Mesothelial cell of epicardium (in vitro differentiated cells): ENCODE measurements around the gene BSG. TPM values are rescaled to one million over a fixed set of nuclear protein-coding genes. Genes with fewer than 3 reads are reported as not detected.
"Not testable (repeated sequence)": the region's sequence is repeated elsewhere in the genome, so short reads cannot be mapped to it uniquely, and the experiment has no call there.

ENCODE experiments used
- DNase-seq, 2 experiments: peaks; one replicate each; pipeline ENCODE4 v3.0.0; 2021; ENCODE audit warnings: low spot score in 2 of 2; ENCODE audit not compliant: unreplicated experiment in 2 of 2
- H3K27ac Mint-ChIP-seq: 2 replicates; pipeline ENCODE4 v1.8.0; 2021; ENCODE audit warnings: mixed read lengths
- H3K27me3 Mint-ChIP-seq: 2 replicates; pipeline ENCODE4 v1.8.0; 2021; ENCODE audit warnings: low read depth, mixed read lengths
- H3K36me3 Mint-ChIP-seq: 2 replicates; pipeline ENCODE4 v1.8.0; 2021; ENCODE audit warnings: mixed read lengths
- H3K4me1 Mint-ChIP-seq: 2 replicates; pipeline ENCODE4 v1.8.0; 2021; ENCODE audit warnings: mixed read lengths
- H3K4me3 Mint-ChIP-seq: 2 replicates; pipeline ENCODE4 v1.8.0; 2021; ENCODE audit warnings: mild to moderate bottlenecking, moderate library complexity, mixed read lengths
- H3K9me3 Mint-ChIP-seq: 2 replicates; pipeline ENCODE4 v1.8.0; 2021; ENCODE audit warnings: mixed read lengths
- CTCF ChIP-seq: fragments of 200-600 bp; sonication (generic); IDR thresholded peaks from one replicate; pipeline ENCODE4 v1.5.0; 2021; ENCODE audit warnings: antibody characterized with exemption; ENCODE audit not compliant: unreplicated experiment
- total RNA-seq: library from RNA; stranded (reverse); gene quantifications from 3 replicates; pipeline ENCODE4 v1.2.1, GENCODE V29; 2021

Gene BSG
- total RNA-seq, 1 donor from 2014 or later: 414 TPM

- Mint-ChIP-seq H3K27me3 (no peaks in the 10 kb centered on the region), H3K4me3 (no peak overlapping the region), H3K4me1 (no peaks in the 10 kb centered on the region), H3K9me3 (no peaks in the 10 kb centered on the region), H3K36me3 (peaks cover 15% of the 10 kb centered on the region), H3K27ac (no peak overlapping the region)
- DNase-seq: no peak
- TF ChIP-seq CTCF: no peak
Measured at GRCh38 chr19:624433-625109, 52.2 kb downstream of the BSG start.

- Mint-ChIP-seq H3K27ac (no peak overlapping the region), H3K27me3 (no peaks in the 10 kb centered on the region), H3K4me1 (no peaks in the 10 kb centered on the region), H3K9me3 (no peaks in the 10 kb centered on the region), H3K36me3 (peaks cover 15% of the 10 kb centered on the region), H3K4me3 (no peak overlapping the region)
- no peak for TF ChIP-seq CTCF
- DNase-seq: no peak
Measured at GRCh38 chr19:625257-625656, 52.9 kb downstream of the BSG start.

- H3K4me3 Mint-ChIP-seq, H3K27me3 Mint-ChIP-seq, DNase-seq, H3K4me1 Mint-ChIP-seq, H3K27ac Mint-ChIP-seq, H3K9me3 Mint-ChIP-seq: not testable (repeated sequence)
- H3K36me3 Mint-ChIP-seq: peaks cover 19% of the 10 kb centered on the region
Measured at GRCh38 chr19:626566-626965, 54.2 kb downstream of the BSG start.

DNA sequence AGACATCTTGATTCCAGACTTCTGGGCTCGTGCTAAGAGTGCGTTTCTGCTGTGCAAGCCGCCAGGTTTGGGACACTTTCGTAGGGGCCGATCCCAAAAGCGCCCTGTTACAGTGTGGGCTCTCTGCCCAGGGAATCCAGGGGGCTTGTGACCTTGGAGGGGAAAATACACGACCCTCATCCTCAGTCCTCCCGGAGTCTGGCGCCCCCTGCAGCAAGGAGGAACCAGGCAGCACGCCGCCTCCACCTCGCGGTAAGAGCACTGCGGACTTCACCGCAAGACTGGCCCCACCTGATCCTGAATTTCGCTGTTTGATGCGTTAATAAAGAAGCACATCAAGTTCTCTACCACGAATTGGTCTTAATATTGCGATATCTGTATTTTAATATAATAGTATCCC is 55.8 kb downstream of the BSG start:
- no peaks in the 10 kb centered on the region for H3K4me1 Mint-ChIP-seq
- no peak overlapping the region for H3K4me3 Mint-ChIP-seq
- no peak for DNase-seq
- H3K36me3 Mint-ChIP-seq: peaks cover 19% of the 10 kb centered on the region
- no peak overlapping the region for H3K27ac Mint-ChIP-seq
- TF ChIP-seq CTCF: no peak
- no peaks in the 10 kb centered on the region for H3K9me3 Mint-ChIP-seq
- H3K27me3 Mint-ChIP-seq: no peaks in the 10 kb centered on the region

DNA sequence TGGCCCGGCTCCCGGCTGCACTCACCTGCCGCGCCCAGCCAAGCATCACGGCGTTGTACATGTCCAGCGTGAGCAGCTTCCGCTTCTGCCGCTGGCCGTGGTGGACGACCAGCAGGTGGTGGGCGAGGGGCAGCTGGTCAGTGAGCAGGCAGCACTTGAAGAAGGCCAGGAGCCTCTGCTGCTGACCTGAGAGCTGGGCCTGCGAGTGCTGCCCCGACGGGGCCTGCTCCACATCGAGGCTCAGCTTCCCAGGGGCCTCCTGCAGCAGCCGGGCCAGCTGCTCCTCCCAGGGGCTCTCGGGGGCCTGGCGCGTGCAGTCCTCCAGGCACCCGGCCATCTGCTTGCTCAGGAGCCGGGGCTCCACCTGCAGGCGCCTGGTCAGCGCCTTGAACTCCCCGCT is 57.1 kb downstream of the BSG start:
- H3K27ac Mint-ChIP-seq, H3K27me3 Mint-ChIP-seq, H3K4me1 Mint-ChIP-seq, H3K9me3 Mint-ChIP-seq, H3K4me3 Mint-ChIP-seq, DNase-seq: not testable (repeated sequence)
- H3K36me3 Mint-ChIP-seq: peaks cover 19% of the 10 kb centered on the region

DNA sequence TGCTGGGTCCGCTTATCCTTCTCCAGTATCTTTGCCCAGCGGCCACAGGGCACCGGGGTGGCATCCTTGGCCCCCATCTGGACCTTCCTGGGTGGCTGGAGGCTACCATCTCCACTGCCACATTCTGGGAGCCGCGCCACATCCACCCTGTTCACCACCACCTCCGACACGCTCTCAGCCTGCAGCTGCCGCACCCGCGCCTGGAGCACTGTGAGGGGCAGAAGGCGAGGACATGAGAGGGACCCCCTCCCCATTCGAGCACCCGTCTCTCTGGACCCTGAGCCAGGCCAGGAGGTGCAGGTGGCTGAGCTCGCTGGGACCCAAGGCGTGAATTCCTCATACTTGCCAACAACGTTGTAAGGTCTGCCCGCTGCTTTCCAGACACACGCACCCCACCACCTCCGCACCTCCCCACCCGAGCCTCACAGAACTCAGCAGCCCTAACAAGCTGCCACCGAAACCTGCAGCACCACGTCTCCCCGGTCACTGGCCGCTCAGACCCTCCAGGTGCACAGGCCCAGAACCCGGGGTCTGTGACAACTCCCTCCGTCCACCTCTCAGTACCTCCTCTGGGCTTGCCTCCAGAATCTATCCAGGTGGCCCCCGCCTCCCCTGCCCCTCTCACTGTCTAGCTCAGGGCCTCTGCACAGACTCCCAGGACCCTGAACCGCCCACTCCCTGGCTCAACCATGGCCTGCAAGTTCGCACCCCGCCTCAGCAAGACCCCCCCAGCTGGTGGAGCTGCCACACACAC is 57.7 kb downstream of the BSG start:
- no peak overlapping the region for H3K27ac Mint-ChIP-seq
- peaks cover 7% of the 10 kb centered on the region for H3K4me1 Mint-ChIP-seq
- H3K36me3 Mint-ChIP-seq: peaks cover 19% of the 10 kb centered on the region
- H3K9me3 Mint-ChIP-seq: no peaks in the 10 kb centered on the region
- no peak for TF ChIP-seq CTCF
- no peak for DNase-seq
- H3K4me3 Mint-ChIP-seq: no peak overlapping the region
- H3K27me3 Mint-ChIP-seq: no peaks in the 10 kb centered on the region
